Measurements from ENCODE around the gene ERMAP. TPM values are rescaled to one million over a fixed set of nuclear protein-coding genes. Genes with fewer than 3 reads are reported as not detected.

ERMAP gene
- total and polyA plus RNA-seq, 2 of the 8 experiments (the other 6 are each of a cell fraction or from before 2014, with no cell fraction given): 2.5 to 3.9 TPM

GRCh38 chr1:42832641-42833240, 15.8 kb downstream of the ERMAP start:
- FAIRE-seq (no peak), DNase-seq (ENCODE audit: low read depth in 1 of 2, low spot score in 2 of 2) (no peak)
- Histone ChIP-seq H4K91ac (replicated peaks; ENCODE audit: insufficient read length, low read length) (no peak overlapping the region), H2BK20ac (ENCODE audit: low read length) (no peak overlapping the region), H2BK12ac (ENCODE audit: low read depth, low read length) (no peak overlapping the region), H3K14ac (ENCODE audit: insufficient read length) (no peak overlapping the region), H4K20me1 (replicated peaks in 1 of 2; ENCODE audit: control insufficient read depth in 1 of 2, insufficient read depth in 2 of 2, low read length in 2 of 2) (no peaks in the 10 kb centered on the region), H2AFZ (ENCODE audit: low read length) (no peak overlapping the region), H4K8ac (ENCODE audit: extremely low read depth, insufficient read depth, low read length) (no peak overlapping the region; the same call in 1 of the 2 replicates), H2BK15ac (ENCODE audit: low read length) (no peak overlapping the region), H3K79me2 (ENCODE audit: control insufficient read depth in 1 of 2, insufficient read depth in 2 of 2, low read length in 2 of 2) (no peaks in the 10 kb centered on the region), H3K23me2 (ENCODE audit: low read depth, low read length) (no peaks in the 10 kb centered on the region), H2BK5ac (ENCODE audit: low read depth, low read length) (no peak overlapping the region), H3K79me1 (ENCODE audit: low read depth, low read length) (no peaks in the 10 kb centered on the region), H3K23ac (ENCODE audit: insufficient read length) (no peak overlapping the region), H3K56ac (replicated peaks; ENCODE audit: insufficient read length, low read depth, low read length) (no peak overlapping the region), H3K4ac (replicated peaks; ENCODE audit: insufficient read length, low read depth, low read length) (no peak overlapping the region), H3K27me3 (replicated peaks in 1 of 4; ENCODE audit: control insufficient read depth in 3 of 4, extremely low read depth in 1 of 4, insufficient read depth in 3 of 4, low read length in 3 of 4) (no peaks in the 10 kb centered on the region), H3K9me3 (ENCODE audit: insufficient read depth in 2 of 2, low read depth in 1 of 2, low read length in 1 of 2) (no peaks in the 10 kb centered on the region), H2BK120ac (replicated peaks; ENCODE audit: low read depth, low read length) (no peak overlapping the region), H3K9ac (replicated peaks in 1 of 4; ENCODE audit: extremely low read depth in 1 of 4, low read depth in 3 of 4, low read length in 3 of 4) (no peak overlapping the region), H3K4me2 (ENCODE audit: insufficient read depth in 1 of 2, low read depth in 2 of 2, low read length in 2 of 2) (no peak overlapping the region), H4K5ac (ENCODE audit: insufficient read length, low read depth, low read length) (no peak overlapping the region), H3K4me1 (replicated peaks in 1 of 4; ENCODE audit: control insufficient read depth in 3 of 4, insufficient read depth in 4 of 4, low read length in 3 of 4) (no peaks in the 10 kb centered on the region), H3K4me3 (ENCODE audit: extremely low read depth in 1 of 4, insufficient read depth in 2 of 4, low read depth in 3 of 4, low read length in 4 of 4) (no peak overlapping the region), H3K27ac (ENCODE audit: low read depth, low read length) (no peak overlapping the region), H3K18ac (ENCODE audit: extremely low read depth, low read length) (no peak overlapping the region), H2AK5ac (ENCODE audit: low read depth, low read length) (no peak overlapping the region), H3K36me3 (ENCODE audit: control insufficient read depth in 2 of 4, insufficient read depth in 4 of 4, low read length in 3 of 4) (no peaks in the 10 kb centered on the region)
- CTCF ChIA-PET (ENCODE audit: partially characterized antibody): interaction anchor here (0.6 to 5.2 kb wide), 6 partner anchors 9 to 1169 kb away, joined by 3 to 30 read pairs (median 4); partner anchors contain the start of gene ZNF691
- POLR2A ChIA-PET (ENCODE audit: partially characterized antibody): interaction anchor here (1.8 kb wide), 1 partner anchor 16 kb away, joined by 4 read pairs; the partner anchor contains the start of gene ERMAP
- 90% methylated on average over 3 of the region's 3 CpGs; no CpG with 5 or more reads in 1 of the 2 experiments for WGBS, 2 experiments (ENCODE audit: extremely low coverage in 1 of 2, insufficient coverage in 1 of 2, insufficient read length in 1 of 2, insufficient replicate concordance in 2 of 2, low coverage in 1 of 2, low lambda C conversion rate in 2 of 2, missing lambda C conversion rate in 1 of 2)
- TF ChIP-seq POLR2AphosphoS5 (IDR thresholded peaks at IDR 0.05; ENCODE audit: low read depth, low read length) (no peak), SAP30 (IDR thresholded peaks at IDR 0.05; ENCODE audit: insufficient read depth, insufficient replicate concordance, low read length) (no peak), GABPA (IDR thresholded peaks at IDR 0.05; ENCODE audit: borderline replicate concordance, insufficient read depth, low read length) (no peak), TAF1 (IDR thresholded peaks at IDR 0.05; ENCODE audit: low read depth, low read length) (no peak), ZNF274 (IDR thresholded peaks at IDR 0.05; ENCODE audit: borderline replicate concordance, extremely low read depth, low read length) (no peak), JUN (IDR thresholded peaks at IDR 0.05; ENCODE audit: low read depth, low read length) (no peak), KDM4A (IDR thresholded peaks at IDR 0.05; ENCODE audit: low read depth, low read length, severe bottlenecking) (no peak), HDAC2 (IDR thresholded peaks at IDR 0.05; ENCODE audit: borderline replicate concordance in 1 of 2, low read depth in 2 of 2, low read length in 2 of 2) (no peak), EP300 (IDR thresholded peaks at IDR 0.05; ENCODE audit: borderline replicate concordance in 1 of 2, low read depth in 2 of 2, low read length in 2 of 2) (no peak), RXRA (IDR thresholded peaks at IDR 0.05; ENCODE audit: insufficient read depth, low read depth, low read length) (no peak), SP1 (IDR thresholded peaks at IDR 0.05; ENCODE audit: low read depth, low read length) (no peak)
- TF ChIP-seq, protein P1, sequence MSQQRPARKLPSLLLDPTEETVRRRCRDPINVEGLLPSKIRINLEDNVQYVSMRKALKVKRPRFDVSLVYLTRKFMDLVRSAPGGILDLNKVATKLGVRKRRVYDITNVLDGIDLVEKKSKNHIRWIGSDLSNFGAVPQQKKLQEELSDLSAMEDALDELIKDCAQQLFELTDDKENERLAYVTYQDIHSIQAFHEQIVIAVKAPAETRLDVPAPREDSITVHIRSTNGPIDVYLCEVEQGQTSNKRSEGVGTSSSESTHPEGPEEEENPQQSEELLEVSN (IDR thresholded peaks at IDR 0.05): no peak

Data from H1 (cell line).